Measurements from ENCODE around the gene CCDC159.
A peak's percentile ranks its signal among the peaks of the same experiment; 100 is the strongest.
"Not testable (repeated sequence)": the region's sequence is repeated elsewhere in the genome, so short reads cannot be mapped to it uniquely, and the experiment has no call there.

Gene CCDC159

GRCh38 chr19:11365557-11366117, 19.3 kb downstream of the CCDC159 start:
- no peak for DNase-seq (ENCODE audit: low read depth)

- no peak for DNase-seq (ENCODE audit: low read depth)
Observed at GRCh38 chr19:11367528-11367927, 21.2 kb downstream of the CCDC159 start.

GRCh38 chr19:11370744-11371143, 24.4 kb downstream of the CCDC159 start:
- DNase-seq (ENCODE audit: low read depth), result no peak

- DNase-seq (ENCODE audit: low read depth), result no peak
Observed at GRCh38 chr19:11373166-11373884, 27.0 kb downstream of the CCDC159 start.

- DNase-seq (ENCODE audit: low read depth), result no peak
Observed at GRCh38 chr19:11373885-11374432, 27.6 kb downstream of the CCDC159 start.

GRCh38 chr19:11374433-11375142, 28.3 kb downstream of the CCDC159 start, which contains the start of gene SWSAP1:
Gene SWSAP1 (plus strand): TSS chr19:11374666. CDS start chr19:11374681, 15 bp downstream.
- DNase-seq (ENCODE audit: low read depth), result peak; percentile 95

GRCh38 chr19:11375143-11375948, 29.0 kb downstream of the CCDC159 start:
- peak; percentile 66 for DNase-seq (ENCODE audit: low read depth)

GRCh38 chr19:11377237-11377636, 30.9 kb downstream of the CCDC159 start:
- DNase-seq (ENCODE audit: low read depth), result no peak

- no peak for DNase-seq (ENCODE audit: low read depth)
Observed at GRCh38 chr19:11377756-11378155, 31.4 kb downstream of the CCDC159 start.

GRCh38 chr19:11378319-11379189, 32.2 kb downstream of the CCDC159 start:
- DNase-seq (ENCODE audit: low read depth), result no peak

GRCh38 chr19:11379269-11379845, 33.0 kb downstream of the CCDC159 start:
- DNase-seq (ENCODE audit: low read depth), result not testable (repeated sequence)

- no peak for DNase-seq (ENCODE audit: low read depth)
Observed at GRCh38 chr19:11379857-11380350, 33.6 kb downstream of the CCDC159 start.

GRCh38 chr19:11380653-11381537, 34.6 kb downstream of the CCDC159 start:
- peak; percentile 97 for DNase-seq (ENCODE audit: low read depth)

GRCh38 chr19:11382898-11383705, 36.8 kb downstream of the CCDC159 start:
- DNase-seq (ENCODE audit: low read depth), result peak; percentile 11

GRCh38 chr19:11383706-11384048, 37.4 kb downstream of the CCDC159 start:
- DNase-seq (ENCODE audit: low read depth), result no peak

GRCh38 chr19:11384778-11385129, 38.4 kb downstream of the CCDC159 start:
- no peak for DNase-seq (ENCODE audit: low read depth)

- no peak for DNase-seq (ENCODE audit: low read depth)
Observed at GRCh38 chr19:11387162-11388034, 41.1 kb downstream of the CCDC159 start.

GRCh38 chr19:11390359-11390758, 44.0 kb downstream of the CCDC159 start:
- DNase-seq (ENCODE audit: low read depth), result no peak

Measured in T follicular helper cell (primary cell).